ENCODE measurements around the gene NT5C3A. TPM values are rescaled to one million over a fixed set of nuclear protein-coding genes. Genes with fewer than 3 reads are reported as not detected.

The NT5C3A gene
- total and polyA plus RNA-seq, 2 experiments from 2014 or later: 28.5 to 45.8 TPM

DNA sequence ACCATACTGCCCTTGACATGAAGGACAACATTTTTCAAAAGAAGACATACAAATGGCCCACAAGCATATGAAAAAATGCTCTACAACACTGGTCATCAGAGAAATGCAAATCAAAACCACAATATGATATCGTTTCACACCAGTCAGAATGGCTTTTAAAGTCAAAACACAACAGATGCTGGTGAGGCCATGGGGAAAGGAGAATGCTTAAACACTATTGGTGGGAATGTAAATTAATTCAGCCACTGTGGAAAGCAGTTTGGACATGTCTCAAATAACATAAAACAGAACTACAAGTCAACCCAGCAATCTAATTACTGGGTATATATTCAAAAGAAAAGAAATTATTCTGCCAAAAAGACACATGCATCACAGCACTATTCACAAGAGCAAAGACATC is 4.2 kb upstream of the NT5C3A start:
- DNase-seq (ENCODE audit: low spot score): no peak
- Histone ChIP-seq H3K9me2 (ENCODE audit: insufficient read depth) (peaks cover 4% of the 10 kb centered on the region; the same call in 1 of the 2 replicates), H3K4me1 (ENCODE audit: insufficient read depth) (peaks cover 6% of the 10 kb centered on the region; the same call in 1 of the 2 replicates), H3K4me3 (no peak overlapping the region), H3K27ac (ENCODE audit: low read depth) (no peak overlapping the region), H3K36me3 (ENCODE audit: insufficient read depth) (no peaks in the 10 kb centered on the region), H3K27me3 (ENCODE audit: insufficient read depth) (no peaks in the 10 kb centered on the region), H4K20me1 (replicated peaks; ENCODE audit: insufficient read depth) (no peaks in the 10 kb centered on the region), H3F3A (replicated peaks; ENCODE audit: low read depth) (no peaks in the 10 kb centered on the region), H3K79me2 (replicated peaks; ENCODE audit: insufficient read depth) (peaks cover 5% of the 10 kb centered on the region), H3K4me2 (no peak overlapping the region), H2AFZ (no peak overlapping the region)
- H3K27ac Mint-ChIP-seq: no peak overlapping the region
- H3K36me3 Mint-ChIP-seq (ENCODE audit: low read depth): peaks cover 40% of the 10 kb centered on the region
- H3K4me1 Mint-ChIP-seq: peaks cover 8% of the 10 kb centered on the region; the same call in 2 of the 3 replicates
- peaks cover 67% of the 10 kb centered on the region for H3K9me3 Mint-ChIP-seq
- H3K4me3 Mint-ChIP-seq: no peak overlapping the region
- no peak for ATAC-seq
- H3K27me3 Mint-ChIP-seq (ENCODE audit: insufficient read depth, low read depth, poor library complexity): peaks cover 7% of the 10 kb centered on the region
- TF ChIP-seq, protein P1, sequence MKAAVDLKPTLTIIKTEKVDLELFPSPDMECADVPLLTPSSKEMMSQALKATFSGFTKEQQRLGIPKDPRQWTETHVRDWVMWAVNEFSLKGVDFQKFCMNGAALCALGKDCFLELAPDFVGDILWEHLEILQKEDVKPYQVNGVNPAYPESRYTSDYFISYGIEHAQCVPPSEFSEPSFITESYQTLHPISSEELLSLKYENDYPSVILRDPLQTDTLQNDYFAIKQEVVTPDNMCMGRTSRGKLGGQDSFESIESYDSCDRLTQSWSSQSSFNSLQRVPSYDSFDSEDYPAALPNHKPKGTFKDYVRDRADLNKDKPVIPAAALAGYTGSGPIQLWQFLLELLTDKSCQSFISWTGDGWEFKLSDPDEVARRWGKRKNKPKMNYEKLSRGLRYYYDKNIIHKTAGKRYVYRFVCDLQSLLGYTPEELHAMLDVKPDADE (IDR thresholded peaks at IDR 0.05): no peak

DNA sequence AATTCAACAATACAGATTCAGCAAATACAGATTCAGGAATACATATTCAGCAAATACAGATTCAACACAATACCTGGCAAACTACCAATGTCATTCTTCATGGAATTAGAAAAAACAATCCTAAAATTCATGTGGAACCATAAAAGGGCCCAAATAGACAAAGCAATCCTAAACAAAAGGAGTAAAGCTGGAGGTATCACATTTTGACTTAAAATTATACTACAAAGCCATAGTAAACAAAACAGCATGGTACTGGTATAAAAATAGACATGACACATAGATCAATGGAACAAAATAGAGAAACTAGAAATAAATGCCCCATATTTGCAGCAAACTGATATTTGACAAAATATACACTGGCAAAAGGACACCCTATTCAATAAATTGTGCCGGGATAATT is 3.4 kb upstream of the NT5C3A start:
- H3K4me3 ChIP-seq: no peak overlapping the region
- H3K27me3 ChIP-seq (ENCODE audit: insufficient read depth): no peaks in the 10 kb centered on the region
- H3K27me3 Mint-ChIP-seq (ENCODE audit: insufficient read depth, low read depth, poor library complexity): peaks cover 8% of the 10 kb centered on the region
- H3K36me3 ChIP-seq (ENCODE audit: insufficient read depth): no peaks in the 10 kb centered on the region
- H3K27ac ChIP-seq (ENCODE audit: low read depth): no peak overlapping the region
- H3K27ac Mint-ChIP-seq: no peak overlapping the region
- no peak for DNase-seq (ENCODE audit: low spot score)
- peaks cover 59% of the 10 kb centered on the region for H3K9me3 Mint-ChIP-seq
- no peak for ATAC-seq
- peaks cover 7% of the 10 kb centered on the region for H4K20me1 ChIP-seq (replicated peaks; ENCODE audit: insufficient read depth)
- H3K4me2 ChIP-seq: no peak overlapping the region
- H3K79me2 ChIP-seq (replicated peaks; ENCODE audit: insufficient read depth): peaks cover 13% of the 10 kb centered on the region
- no peak overlapping the region for H2AFZ ChIP-seq
- H3K4me1 ChIP-seq (ENCODE audit: insufficient read depth): peaks cover 11% of the 10 kb centered on the region; the same call in 1 of the 2 replicates
- H3K9me2 ChIP-seq (ENCODE audit: insufficient read depth): peaks cover 4% of the 10 kb centered on the region; the same call in 1 of the 2 replicates
- H3F3A ChIP-seq (replicated peaks; ENCODE audit: low read depth): no peaks in the 10 kb centered on the region
- peaks cover 36% of the 10 kb centered on the region for H3K36me3 Mint-ChIP-seq (ENCODE audit: low read depth)
- H3K4me3 Mint-ChIP-seq: no peak overlapping the region
- H3K4me1 Mint-ChIP-seq: peaks cover 11% of the 10 kb centered on the region
- TF ChIP-seq STAT1 (IDR thresholded peaks at IDR 0.05; ENCODE audit: unreplicated experiment) (no peak), POLR2AphosphoS5 (IDR thresholded peaks at IDR 0.05; ENCODE audit: low read depth) (no peak), JUNB (IDR thresholded peaks at IDR 0.05; ENCODE audit: unreplicated experiment) (no peak), ZNF114 (CRISPR knock-in tag; IDR thresholded peaks at IDR 0.05) (no peak), ZNF331 (CRISPR knock-in tag; IDR thresholded peaks at IDR 0.05; ENCODE audit: low read depth) (no peak), CREB1 (CRISPR knock-in tag; IDR thresholded peaks at IDR 0.05; ENCODE audit: low read depth) (no peak), NANOG (IDR thresholded peaks at IDR 0.05; ENCODE audit: borderline replicate concordance) (no peak)
- TF ChIP-seq, protein P1 (IDR thresholded peaks at IDR 0.05): no peak
- TF ChIP-seq, protein P2, sequence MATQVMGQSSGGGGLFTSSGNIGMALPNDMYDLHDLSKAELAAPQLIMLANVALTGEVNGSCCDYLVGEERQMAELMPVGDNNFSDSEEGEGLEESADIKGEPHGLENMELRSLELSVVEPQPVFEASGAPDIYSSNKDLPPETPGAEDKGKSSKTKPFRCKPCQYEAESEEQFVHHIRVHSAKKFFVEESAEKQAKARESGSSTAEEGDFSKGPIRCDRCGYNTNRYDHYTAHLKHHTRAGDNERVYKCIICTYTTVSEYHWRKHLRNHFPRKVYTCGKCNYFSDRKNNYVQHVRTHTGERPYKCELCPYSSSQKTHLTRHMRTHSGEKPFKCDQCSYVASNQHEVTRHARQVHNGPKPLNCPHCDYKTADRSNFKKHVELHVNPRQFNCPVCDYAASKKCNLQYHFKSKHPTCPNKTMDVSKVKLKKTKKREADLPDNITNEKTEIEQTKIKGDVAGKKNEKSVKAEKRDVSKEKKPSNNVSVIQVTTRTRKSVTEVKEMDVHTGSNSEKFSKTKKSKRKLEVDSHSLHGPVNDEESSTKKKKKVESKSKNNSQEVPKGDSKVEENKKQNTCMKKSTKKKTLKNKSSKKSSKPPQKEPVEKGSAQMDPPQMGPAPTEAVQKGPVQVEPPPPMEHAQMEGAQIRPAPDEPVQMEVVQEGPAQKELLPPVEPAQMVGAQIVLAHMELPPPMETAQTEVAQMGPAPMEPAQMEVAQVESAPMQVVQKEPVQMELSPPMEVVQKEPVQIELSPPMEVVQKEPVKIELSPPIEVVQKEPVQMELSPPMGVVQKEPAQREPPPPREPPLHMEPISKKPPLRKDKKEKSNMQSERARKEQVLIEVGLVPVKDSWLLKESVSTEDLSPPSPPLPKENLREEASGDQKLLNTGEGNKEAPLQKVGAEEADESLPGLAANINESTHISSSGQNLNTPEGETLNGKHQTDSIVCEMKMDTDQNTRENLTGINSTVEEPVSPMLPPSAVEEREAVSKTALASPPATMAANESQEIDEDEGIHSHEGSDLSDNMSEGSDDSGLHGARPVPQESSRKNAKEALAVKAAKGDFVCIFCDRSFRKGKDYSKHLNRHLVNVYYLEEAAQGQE (IDR thresholded peaks at IDR 0.05; ENCODE audit: unreplicated experiment): no peak
- TF ChIP-seq, protein P3, sequence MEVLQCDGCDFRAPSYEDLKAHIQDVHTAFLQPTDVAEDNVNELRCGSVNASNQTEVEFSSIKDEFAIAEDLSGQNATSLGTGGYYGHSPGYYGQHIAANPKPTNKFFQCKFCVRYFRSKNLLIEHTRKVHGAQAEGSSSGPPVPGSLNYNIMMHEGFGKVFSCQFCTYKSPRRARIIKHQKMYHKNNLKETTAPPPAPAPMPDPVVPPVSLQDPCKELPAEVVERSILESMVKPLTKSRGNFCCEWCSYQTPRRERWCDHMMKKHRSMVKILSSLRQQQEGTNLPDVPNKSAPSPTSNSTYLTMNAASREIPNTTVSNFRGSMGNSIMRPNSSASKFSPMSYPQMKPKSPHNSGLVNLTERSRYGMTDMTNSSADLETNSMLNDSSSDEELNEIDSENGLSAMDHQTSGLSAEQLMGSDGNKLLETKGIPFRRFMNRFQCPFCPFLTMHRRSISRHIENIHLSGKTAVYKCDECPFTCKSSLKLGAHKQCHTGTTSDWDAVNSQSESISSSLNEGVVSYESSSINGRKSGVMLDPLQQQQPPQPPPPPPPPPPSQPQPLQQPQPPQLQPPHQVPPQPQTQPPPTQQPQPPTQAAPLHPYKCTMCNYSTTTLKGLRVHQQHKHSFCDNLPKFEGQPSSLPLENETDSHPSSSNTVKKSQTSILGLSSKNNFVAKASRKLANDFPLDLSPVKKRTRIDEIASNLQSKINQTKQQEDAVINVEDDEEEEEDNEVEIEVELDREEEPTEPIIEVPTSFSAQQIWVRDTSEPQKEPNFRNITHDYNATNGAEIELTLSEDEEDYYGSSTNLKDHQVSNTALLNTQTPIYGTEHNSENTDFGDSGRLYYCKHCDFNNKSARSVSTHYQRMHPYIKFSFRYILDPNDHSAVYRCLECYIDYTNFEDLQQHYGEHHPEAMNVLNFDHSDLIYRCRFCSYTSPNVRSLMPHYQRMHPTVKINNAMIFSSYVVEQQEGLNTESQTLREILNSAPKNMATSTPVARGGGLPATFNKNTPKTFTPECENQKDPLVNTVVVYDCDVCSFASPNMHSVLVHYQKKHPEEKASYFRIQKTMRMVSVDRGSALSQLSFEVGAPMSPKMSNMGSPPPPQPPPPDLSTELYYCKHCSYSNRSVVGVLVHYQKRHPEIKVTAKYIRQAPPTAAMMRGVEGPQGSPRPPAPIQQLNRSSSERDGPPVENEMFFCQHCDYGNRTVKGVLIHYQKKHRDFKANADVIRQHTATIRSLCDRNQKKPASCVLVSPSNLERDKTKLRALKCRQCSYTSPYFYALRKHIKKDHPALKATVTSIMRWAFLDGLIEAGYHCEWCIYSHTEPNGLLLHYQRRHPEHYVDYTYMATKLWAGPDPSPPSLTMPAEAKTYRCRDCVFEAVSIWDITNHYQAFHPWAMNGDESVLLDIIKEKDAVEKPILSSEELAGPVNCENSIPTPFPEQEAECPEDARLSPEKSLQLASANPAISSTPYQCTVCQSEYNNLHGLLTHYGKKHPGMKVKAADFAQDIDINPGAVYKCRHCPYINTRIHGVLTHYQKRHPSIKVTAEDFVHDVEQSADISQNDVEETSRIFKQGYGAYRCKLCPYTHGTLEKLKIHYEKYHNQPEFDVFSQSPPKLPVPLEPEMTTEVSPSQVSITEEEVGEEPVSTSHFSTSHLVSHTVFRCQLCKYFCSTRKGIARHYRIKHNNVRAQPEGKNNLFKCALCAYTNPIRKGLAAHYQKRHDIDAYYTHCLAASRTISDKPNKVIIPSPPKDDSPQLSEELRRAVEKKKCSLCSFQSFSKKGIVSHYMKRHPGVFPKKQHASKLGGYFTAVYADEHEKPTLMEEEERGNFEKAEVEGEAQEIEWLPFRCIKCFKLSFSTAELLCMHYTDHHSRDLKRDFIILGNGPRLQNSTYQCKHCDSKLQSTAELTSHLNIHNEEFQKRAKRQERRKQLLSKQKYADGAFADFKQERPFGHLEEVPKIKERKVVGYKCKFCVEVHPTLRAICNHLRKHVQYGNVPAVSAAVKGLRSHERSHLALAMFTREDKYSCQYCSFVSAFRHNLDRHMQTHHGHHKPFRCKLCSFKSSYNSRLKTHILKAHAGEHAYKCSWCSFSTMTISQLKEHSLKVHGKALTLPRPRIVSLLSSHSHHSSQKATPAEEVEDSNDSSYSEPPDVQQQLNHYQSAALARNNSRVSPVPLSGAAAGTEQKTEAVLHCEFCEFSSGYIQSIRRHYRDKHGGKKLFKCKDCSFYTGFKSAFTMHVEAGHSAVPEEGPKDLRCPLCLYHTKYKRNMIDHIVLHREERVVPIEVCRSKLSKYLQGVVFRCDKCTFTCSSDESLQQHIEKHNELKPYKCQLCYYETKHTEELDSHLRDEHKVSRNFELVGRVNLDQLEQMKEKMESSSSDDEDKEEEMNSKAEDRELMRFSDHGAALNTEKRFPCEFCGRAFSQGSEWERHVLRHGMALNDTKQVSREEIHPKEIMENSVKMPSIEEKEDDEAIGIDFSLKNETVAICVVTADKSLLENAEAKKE (CRISPR knock-in tag; IDR thresholded peaks at IDR 0.05): no peak

All from GM23338 (cell line).